ENCODE data around the gene RDH13. TPM values are rescaled to one million over a fixed set of nuclear protein-coding genes. Genes with fewer than 3 reads are reported as not detected.
A peak's percentile ranks its signal among the peaks of the same experiment; 100 is the strongest.

Gene RDH13
- total RNA-seq, 1 donor from 2014 or later, result 9.0 TPM

DNA sequence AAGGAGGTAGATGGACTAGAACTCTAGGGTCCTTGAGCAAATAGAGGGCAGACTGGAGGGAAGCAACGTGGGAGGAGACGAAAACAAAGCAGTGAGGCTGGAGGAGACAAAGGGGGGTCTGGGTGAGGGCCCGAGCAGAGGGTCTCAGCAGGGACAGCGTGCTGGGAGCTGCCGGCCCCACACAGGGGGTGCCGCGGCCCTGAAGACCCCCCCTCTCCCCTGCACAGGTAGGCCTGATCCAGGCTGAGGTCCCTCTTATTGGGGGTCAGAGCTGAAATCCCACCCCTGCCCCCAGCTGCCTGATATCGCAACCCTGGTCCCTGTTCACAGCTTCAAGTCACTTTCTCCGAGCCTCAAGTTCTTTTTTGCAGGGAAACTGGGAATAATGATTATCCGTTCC lies 21.5 kb upstream of the RDH13 start:
- Mint-ChIP-seq H3K4me3 (peak overlapping the region; percentile 10), H3K4me1 (peaks cover 53% of the 10 kb centered on the region), H3K27me3 (ENCODE audit: insufficient read depth, low read depth) (peaks cover 61% of the 10 kb centered on the region), H3K27ac (no peak overlapping the region), H3K36me3 (no peaks in the 10 kb centered on the region), H3K9me3 (peaks cover 7% of the 10 kb centered on the region)
- Histone ChIP-seq H3K4me3 (no peak overlapping the region), H3K79me2 (ENCODE audit: low read depth) (peaks cover 3% of the 10 kb centered on the region), H4K20me1 (ENCODE audit: low read depth) (peaks cover 52% of the 10 kb centered on the region), H3K36me3 (no peaks in the 10 kb centered on the region), H3K4me1 (peaks cover 16% of the 10 kb centered on the region), H3K9ac (no peak overlapping the region), H2AFZ (replicated peaks) (no peak overlapping the region), H3K27me3 (peaks cover 69% of the 10 kb centered on the region), H3K27ac (no peak overlapping the region), H3F3A (ENCODE audit: low read depth) (peaks cover 59% of the 10 kb centered on the region), H3K9me3 (ENCODE audit: low read depth) (no peaks in the 10 kb centered on the region), H3K4me2 (no peak overlapping the region)
- TF ChIP-seq EZH2 (IDR thresholded peaks at IDR 0.05), result no peak
- TF ChIP-seq, protein P1, sequence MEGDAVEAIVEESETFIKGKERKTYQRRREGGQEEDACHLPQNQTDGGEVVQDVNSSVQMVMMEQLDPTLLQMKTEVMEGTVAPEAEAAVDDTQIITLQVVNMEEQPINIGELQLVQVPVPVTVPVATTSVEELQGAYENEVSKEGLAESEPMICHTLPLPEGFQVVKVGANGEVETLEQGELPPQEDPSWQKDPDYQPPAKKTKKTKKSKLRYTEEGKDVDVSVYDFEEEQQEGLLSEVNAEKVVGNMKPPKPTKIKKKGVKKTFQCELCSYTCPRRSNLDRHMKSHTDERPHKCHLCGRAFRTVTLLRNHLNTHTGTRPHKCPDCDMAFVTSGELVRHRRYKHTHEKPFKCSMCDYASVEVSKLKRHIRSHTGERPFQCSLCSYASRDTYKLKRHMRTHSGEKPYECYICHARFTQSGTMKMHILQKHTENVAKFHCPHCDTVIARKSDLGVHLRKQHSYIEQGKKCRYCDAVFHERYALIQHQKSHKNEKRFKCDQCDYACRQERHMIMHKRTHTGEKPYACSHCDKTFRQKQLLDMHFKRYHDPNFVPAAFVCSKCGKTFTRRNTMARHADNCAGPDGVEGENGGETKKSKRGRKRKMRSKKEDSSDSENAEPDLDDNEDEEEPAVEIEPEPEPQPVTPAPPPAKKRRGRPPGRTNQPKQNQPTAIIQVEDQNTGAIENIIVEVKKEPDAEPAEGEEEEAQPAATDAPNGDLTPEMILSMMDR (IDR thresholded peaks at IDR 0.05), result no peak
- TF ChIP-seq EZH2phosphoT487 (IDR thresholded peaks at IDR 0.05), result no peak
- no peak for DNase-seq (ENCODE audit: low spot score)

DNA sequence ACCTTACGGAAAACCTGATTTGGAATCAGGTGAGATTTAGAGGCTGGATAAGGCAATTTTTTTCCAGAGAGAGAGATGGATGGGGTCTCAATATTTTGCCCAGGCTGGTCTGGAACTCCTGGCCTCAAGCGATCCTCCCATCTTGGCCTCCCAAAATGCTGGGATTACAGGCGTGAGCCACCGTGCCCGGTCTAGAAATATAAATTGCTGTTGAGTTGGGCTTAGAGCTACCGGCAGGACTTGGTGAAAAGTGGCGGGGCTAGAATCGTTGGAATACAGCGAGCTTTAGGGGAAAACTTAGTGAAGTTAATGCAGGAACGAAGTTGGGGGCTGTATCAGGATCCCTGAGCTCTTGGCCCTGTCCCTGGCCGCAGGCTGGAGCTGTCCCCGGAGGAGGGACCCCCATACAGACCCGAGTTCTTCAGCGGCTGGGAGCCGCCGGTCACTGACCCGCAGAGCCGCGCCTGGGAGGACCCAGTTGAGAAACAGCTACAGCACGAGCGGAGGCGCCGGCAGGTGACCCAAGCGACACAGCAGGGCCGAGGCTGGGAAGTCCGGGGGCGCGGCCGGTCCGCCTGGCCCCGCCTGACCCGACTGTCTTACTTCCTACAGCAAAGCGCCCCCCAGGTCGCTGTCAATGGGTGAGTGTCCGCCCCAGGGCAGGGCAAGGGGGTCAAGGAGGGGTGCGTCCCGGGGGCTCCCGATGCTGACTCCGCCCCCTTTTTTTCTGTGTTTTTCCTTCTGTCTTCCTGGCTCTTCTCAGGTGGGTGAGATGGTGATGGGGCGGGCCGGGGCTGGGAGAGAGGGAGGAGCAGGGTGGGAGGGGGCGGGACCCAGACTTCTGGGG lies 20.3 kb upstream of the RDH13 start:
- Histone ChIP-seq H4K20me1 (ENCODE audit: low read depth) (peaks cover 43% of the 10 kb centered on the region), H3K27ac (no peak overlapping the region), H3K4me2 (no peak overlapping the region), H3K4me1 (peaks cover 13% of the 10 kb centered on the region), H2AFZ (replicated peaks) (no peak overlapping the region), H3K4me3 (no peak overlapping the region), H3K9me3 (ENCODE audit: low read depth) (no peaks in the 10 kb centered on the region), H3K27me3 (peaks cover 75% of the 10 kb centered on the region), H3K36me3 (no peaks in the 10 kb centered on the region), H3F3A (ENCODE audit: low read depth) (peaks cover 55% of the 10 kb centered on the region), H3K79me2 (ENCODE audit: low read depth) (peaks cover 3% of the 10 kb centered on the region), H3K9ac (no peak overlapping the region)
- no peak for DNase-seq (ENCODE audit: low spot score)
- H3K4me1 Mint-ChIP-seq, result peaks cover 46% of the 10 kb centered on the region
- TF ChIP-seq EZH2 (IDR thresholded peaks at IDR 0.05) (no peak), EZH2phosphoT487 (IDR thresholded peaks at IDR 0.05) (no peak)
- TF ChIP-seq, protein P1 (IDR thresholded peaks at IDR 0.05), result no peak
- peaks cover 60% of the 10 kb centered on the region for H3K27me3 Mint-ChIP-seq (ENCODE audit: insufficient read depth, low read depth)
- peaks cover 7% of the 10 kb centered on the region for H3K9me3 Mint-ChIP-seq
- H3K27ac Mint-ChIP-seq, result no peak overlapping the region
- H3K4me3 Mint-ChIP-seq, result peak overlapping the region; percentile 83
- no peaks in the 10 kb centered on the region for H3K36me3 Mint-ChIP-seq

DNA sequence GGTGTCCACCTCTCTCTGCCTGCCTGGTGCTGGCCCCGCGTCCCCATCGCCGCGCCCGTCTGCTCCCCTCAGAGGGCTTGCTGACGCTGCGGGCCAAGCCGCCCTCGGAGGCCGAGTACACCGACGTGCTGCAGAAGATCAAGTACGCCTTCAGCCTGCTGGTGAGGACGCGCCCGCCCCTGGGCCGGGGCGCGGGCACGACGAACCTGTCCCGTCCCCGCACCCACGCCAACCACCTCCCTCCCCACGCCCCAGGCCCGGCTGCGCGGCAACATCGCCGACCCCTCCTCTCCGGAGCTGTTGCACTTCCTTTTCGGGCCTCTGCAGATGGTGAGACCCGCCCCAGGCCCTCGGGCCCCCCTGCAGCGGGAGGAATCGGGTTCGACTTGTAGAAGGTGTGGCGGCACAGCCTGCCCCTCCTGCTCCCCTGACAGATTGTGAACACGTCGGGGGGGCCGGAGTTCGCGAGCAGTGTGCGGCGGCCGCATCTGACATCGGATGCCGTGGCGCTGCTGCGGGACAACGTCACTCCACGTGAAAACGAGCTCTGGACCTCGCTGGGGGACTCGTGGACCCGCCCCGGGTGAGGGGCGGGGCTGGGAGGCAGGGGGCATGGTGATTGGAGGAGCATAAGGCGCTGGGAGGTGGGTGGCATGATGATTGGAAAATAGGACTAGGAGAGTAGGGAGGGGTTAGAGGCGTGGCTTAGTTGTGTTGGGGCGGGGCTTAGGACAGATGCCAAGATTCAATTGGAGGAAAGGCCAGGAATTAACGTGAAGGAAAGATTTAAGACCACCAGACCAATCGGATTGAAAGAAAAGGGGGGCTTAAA lies 19.3 kb upstream of the RDH13 start:
- Mint-ChIP-seq H3K36me3 (no peaks in the 10 kb centered on the region), H3K4me3 (peak overlapping the region; percentile 83), H3K9me3 (peaks cover 7% of the 10 kb centered on the region), H3K4me1 (peaks cover 37% of the 10 kb centered on the region), H3K27ac (no peak overlapping the region), H3K27me3 (ENCODE audit: insufficient read depth, low read depth) (peaks cover 58% of the 10 kb centered on the region)
- H3K9me3 ChIP-seq (ENCODE audit: low read depth), result no peaks in the 10 kb centered on the region
- peaks cover 84% of the 10 kb centered on the region for H3K27me3 ChIP-seq
- H3K36me3 ChIP-seq, result no peaks in the 10 kb centered on the region
- H3K4me2 ChIP-seq, result peak overlapping the region; percentile 75
- H3K27ac ChIP-seq, result no peak overlapping the region
- H4K20me1 ChIP-seq (ENCODE audit: low read depth), result peaks cover 40% of the 10 kb centered on the region
- TF ChIP-seq EZH2phosphoT487 (IDR thresholded peaks at IDR 0.05) (peak; percentile 72), EZH2 (IDR thresholded peaks at IDR 0.05) (peak; percentile 69)
- TF ChIP-seq, protein P1 (IDR thresholded peaks at IDR 0.05), result no peak
- H3F3A ChIP-seq (ENCODE audit: low read depth), result peaks cover 46% of the 10 kb centered on the region
- H3K79me2 ChIP-seq (ENCODE audit: low read depth), result no peaks in the 10 kb centered on the region
- H3K4me3 ChIP-seq, result peak overlapping the region; percentile 50
- H2AFZ ChIP-seq (replicated peaks), result no peak overlapping the region
- H3K9ac ChIP-seq, result no peak overlapping the region
- DNase-seq (ENCODE audit: low spot score), result peak; percentile 72
- peaks cover 7% of the 10 kb centered on the region for H3K4me1 ChIP-seq

Data from neural progenitor cell (in vitro differentiated cells).